Smooth muscle cell of the brain vasculature (primary cell): ENCODE results near the gene PTPRM.

Experiments
- DNase-seq: peaks from one replicate; pipeline ENCODE4 v3.0.0-alpha.2; 2012; ENCODE audit warnings: low read depth, low spot score

Gene PTPRM

GRCh38 chr18:8359076-8359475 lies 792.0 kb downstream of the PTPRM start:
- DNase-seq = no peak

GRCh38 chr18:8359481-8359880 lies 792.4 kb downstream of the PTPRM start:
- DNase-seq = no peak

- DNase-seq = no peak
Measured at GRCh38 chr18:8361941-8362471, 794.9 kb downstream of the PTPRM start.

- no peak for DNase-seq
Measured at GRCh38 chr18:8362863-8363262, 795.7 kb downstream of the PTPRM start.

GRCh38 chr18:8364385-8364784 lies 797.3 kb downstream of the PTPRM start:
- DNase-seq = no peak

GRCh38 chr18:8365006-8365405 lies 797.9 kb downstream of the PTPRM start:
- DNase-seq = no peak

GRCh38 chr18:8365528-8365927 lies 798.4 kb downstream of the PTPRM start:
- no peak for DNase-seq

GRCh38 chr18:8366070-8366469 lies 799.0 kb downstream of the PTPRM start:
- DNase-seq = no peak

- DNase-seq = no peak
Measured at GRCh38 chr18:8366656-8367055, 799.5 kb downstream of the PTPRM start.

GRCh38 chr18:8367217-8367988 lies 800.3 kb downstream of the PTPRM start:
- no peak for DNase-seq

- DNase-seq = peak; percentile 37
Measured at GRCh38 chr18:8368512-8369217, 801.5 kb downstream of the PTPRM start.

- DNase-seq = no peak
Measured at GRCh38 chr18:8373486-8373885, 806.4 kb downstream of the PTPRM start.

- DNase-seq = no peak
Measured at GRCh38 chr18:8374676-8375075, 807.6 kb downstream of the PTPRM start.

GRCh38 chr18:8375249-8375648 lies 808.1 kb downstream of the PTPRM start:
- DNase-seq = no peak

- no peak for DNase-seq
Measured at GRCh38 chr18:8376113-8376512, 809.0 kb downstream of the PTPRM start.

GRCh38 chr18:8379187-8379941 lies 812.2 kb downstream of the PTPRM start:
- no peak for DNase-seq

GRCh38 chr18:8380006-8380405 lies 812.9 kb downstream of the PTPRM start:
- no peak for DNase-seq

GRCh38 chr18:8380926-8381325 lies 813.8 kb downstream of the PTPRM start:
- no peak for DNase-seq

- no peak for DNase-seq
Measured at GRCh38 chr18:8381821-8382459, 814.8 kb downstream of the PTPRM start.

GRCh38 chr18:8385400-8385799 lies 818.3 kb downstream of the PTPRM start:
- no peak for DNase-seq

GRCh38 chr18:8386669-8387380 lies 819.7 kb downstream of the PTPRM start:
- DNase-seq = no peak
